HG02623 (cell line): ENCODE data around the gene ACAP2.

Experiments used
- ATAC-seq: cut with Tn5 transposase; IDR thresholded peaks from one replicate; pipeline ENCODE4 v1.9.1; 2021; ENCODE audit warnings: moderate library complexity; ENCODE audit not compliant: unreplicated experiment

The ACAP2 gene

GRCh38 chr3:195224980-195225580 is 217.7 kb downstream of the ACAP2 start:
- ATAC-seq, result no peak
